HepG2 (cell line): Measurements from ENCODE around the gene MFN2. TPM values are rescaled to one million over a fixed set of nuclear protein-coding genes. Genes with fewer than 3 reads are reported as not detected.

Source experiments
- ATAC-seq: fragments of 200-7000 bp; cut with Tn5 transposase; 3 replicates; pipeline ENCODE4 v1.9.1; 2020; ENCODE audit warnings: mild to moderate bottlenecking, moderate library complexity
- BruUV-seq: library from RNA; stranded (reverse); fragments of 400-500 nt; replicated peaks from 2 replicates; lab custom pipeline; 2021; lab: Mats Ljungman, UMichigan
- CTCF ChIA-PET: fragments of 300-600 bp; formaldehyde crosslinking; extraction: SDS; loops from one replicate; lab custom pipeline; 2021; ENCODE audit warnings: low total read pairs, inconsistent platforms, low intra/inter-chr PET ratio; lab: Yijun Ruan, JAX
- POLR2A ChIA-PET: fragments of 350-600 bp; sonication (Branson Sonifier 250); formaldehyde crosslinking; loops from one replicate; lab custom pipeline; 2020; ENCODE audit warnings: antibody characterized with exemption, inconsistent platforms; lab: Yijun Ruan, JAX
- DNase-seq: peaks from one replicate; pipeline ENCODE4 v3.0.0-alpha.2; 2015; ENCODE audit warnings: low spot score
- FAIRE-seq: peaks from 3 replicates; lab custom pipeline; 2011; peaks lifted over from hg19 to GRCh38; lab: Jason Lieb, UNC
- H2AFZ ChIP-seq: one replicate; pipeline ENCODE4 v1.6.1; 2011; ENCODE audit warnings: low read length, inconsistent platforms
- H3K27ac ChIP-seq: fragments of 300-600 bp; 3 replicates; pipeline ENCODE4 v1.8.0; 2011; ENCODE audit warnings: mixed run types, mild to moderate bottlenecking, mixed read lengths, low read length, inconsistent platforms; ENCODE audit not compliant: insufficient read depth; ENCODE audit errors: extremely low read length
- H3K27me3 ChIP-seq, 2 experiments: fragments of 200-600 bp in 1 of 2; 2 replicates in 1 of 2; 3 replicates in 1 of 2; pipeline versions ENCODE4 v1.6.0 to v1.8.0; 2011; ENCODE audit warnings: low read length in 2 of 2, mild to moderate bottlenecking in 2 of 2, moderate library complexity in 2 of 2, inconsistent platforms in 1 of 2; ENCODE audit not compliant: insufficient read depth in 2 of 2, control insufficient read depth in 1 of 2
- H3K36me3 ChIP-seq, 2 experiments: fragments of 200-600 bp in 1 of 2; replicated peaks in 1 of 2; 2 replicates in 1 of 2; 3 replicates in 1 of 2; pipeline versions ENCODE4 v1.5.1 to v1.8.0; 2011; ENCODE audit warnings: low read length in 2 of 2, inconsistent platforms in 1 of 2; ENCODE audit not compliant: insufficient read depth in 2 of 2, control insufficient read depth in 1 of 2
- H3K4me1 ChIP-seq: 2 replicates; pipeline ENCODE4 v1.5.1; 2012; ENCODE audit warnings: low read length, inconsistent platforms; ENCODE audit not compliant: insufficient read depth
- H3K4me2 ChIP-seq: 2 replicates; pipeline ENCODE4 v1.6.0; 2011; ENCODE audit warnings: low read depth, low read length, inconsistent platforms
- H3K4me3 ChIP-seq, 3 experiments: fragments of 200-600 bp in 1 of 3; sonication (generic), shearing (Covaris generic) in 1 of 3; replicated peaks in 1 of 3; 2 replicates each; pipeline ENCODE4 v1.5.1; 2011 to 2016; ENCODE audit warnings: low read length in 3 of 3, inconsistent platforms in 2 of 3, low read depth in 2 of 3, mild to moderate bottlenecking in 2 of 3, control low read depth in 1 of 3, mixed read lengths in 1 of 3; ENCODE audit not compliant: insufficient read depth in 1 of 3
- H3K79me2 ChIP-seq: one replicate; pipeline ENCODE4 v1.6.1; 2011; ENCODE audit warnings: low read length, inconsistent platforms; ENCODE audit not compliant: insufficient read depth
- H3K9ac ChIP-seq: 2 replicates; pipeline ENCODE4 v1.6.0; 2011; ENCODE audit warnings: mild to moderate bottlenecking, low read depth, low read length, inconsistent platforms; ENCODE audit not compliant: insufficient read depth
- H3K9me3 ChIP-seq: 2 replicates; pipeline ENCODE4 v1.5.1; 2012; ENCODE audit warnings: mild to moderate bottlenecking, low read length
- H4K20me1 ChIP-seq: 2 replicates; pipeline ENCODE4 v1.6.0; 2011; ENCODE audit warnings: inconsistent platforms, mild to moderate bottlenecking, low read length, moderate library complexity; ENCODE audit not compliant: insufficient read depth
- CCAR2 ChIP-seq: fragments of 200-400 bp; formaldehyde crosslinking; optimal IDR thresholded peaks from 2 replicates; pipeline ENCODE3; 2018; ENCODE audit warnings: low read depth, mild to moderate bottlenecking, low read length, moderate library complexity
- NR2F6 ChIP-seq, 2 experiments: IDR thresholded peaks; 2 replicates each; pipeline ENCODE4 v1.6.1; 2016; ENCODE audit warnings: antibody characterized with exemption in 1 of 2, mild to moderate bottlenecking in 1 of 2
- ZBTB8A ChIP-seq: sonication (generic); formaldehyde crosslinking; IDR thresholded peaks from 2 replicates; pipeline ENCODE4 v1.4.0; 2020; ENCODE audit warnings: mild to moderate bottlenecking, low read depth, missing genetic modification reagents, borderline replicate concordance
- ZNF382 ChIP-seq: sonication (generic); formaldehyde crosslinking; IDR thresholded peaks from 2 replicates; pipeline ENCODE4 v1.5.0; 2020; ENCODE audit warnings: missing genetic modification reagents, mild to moderate bottlenecking, borderline replicate concordance
- WGBS: methylation state at CpG from one replicate; pipeline ENCODE4 v1.1.6; 2017; ENCODE audit warnings: low lambda C conversion rate; 5-methylcytosine and 5-hydroxymethylcytosine counted together
- in situ Hi-C: cut with HindIII; loops from 2 replicates; pipeline ENCODE4 v1.10.0; 2017; ENCODE audit warnings: low pct_unique_long_range_greater_than_20kb; ENCODE audit not compliant: extremely low pct_ligation_motif_present
- intact Hi-C: fragments of 100-400 bp; cut with micrococcal nuclease; formaldehyde crosslinking; loops from one replicate; pipeline ENCODE4 v1.10.0; 2022; ENCODE audit not compliant: unreplicated experiment
- polyA plus RNA-seq, 8 experiments: library from polyadenylated mRNA; depleted of rRNA in 3 of 8; stranded (reverse) in 7 of 8; unstranded in 1 of 8; fragments of >200 nt; fragmentation: Illumina TruSeq in 4 of 8; extraction: Trizol in 4 of 8; gene quantifications; 2 replicates each; pipeline versions ENCODE4 v1.2.1 to v1.2.3, GENCODE V29; 2011 to 2016; ENCODE audit warnings: low read depth in 4 of 8, missing spikeins in 1 of 8, mixed read lengths in 1 of 8; ENCODE audit not compliant: insufficient read depth in 1 of 8
- total RNA-seq, 5 experiments: library from RNA; depleted of rRNA; stranded (reverse); fragments of >200 nt; fragmentation: Illumina TruSeq; extraction: Trizol; gene quantifications; 2 replicates each; pipeline ENCODE4 v1.2.3, GENCODE V29; 2016; ENCODE audit warnings: low read depth in 1 of 5
- TF ChIP-seq, protein P1 (sequence below): sonication (generic); formaldehyde crosslinking; IDR thresholded peaks from 2 replicates; pipeline ENCODE4 v1.9.0; 2021; ENCODE audit warnings: missing genetic modification reagents, borderline replicate concordance
- TF ChIP-seq, protein P2 (sequence below): sonication (generic); formaldehyde crosslinking; IDR thresholded peaks from 2 replicates; pipeline ENCODE4 v1.5.0; 2020; ENCODE audit warnings: missing genetic modification reagents, mild to moderate bottlenecking, borderline replicate concordance
- TF ChIP-seq, protein P3 (sequence below): conservative IDR thresholded peaks from 2 replicates; pipeline ENCODE4 v1.6.1; 2018; ENCODE audit warnings: missing genetic modification reagents
- TF ChIP-seq, protein P4 (sequence below): sonication (generic); formaldehyde crosslinking; conservative IDR thresholded peaks from 2 replicates; pipeline ENCODE4 v1.8.0; 2022; ENCODE audit warnings: low read depth, missing genetic modification reagents
- TF ChIP-seq, protein P5 (sequence below): sonication (generic); formaldehyde crosslinking; IDR thresholded peaks from 2 replicates; pipeline ENCODE4 v1.4.0; 2020; ENCODE audit warnings: missing genetic modification reagents
- TF ChIP-seq, protein P6 (sequence below): sonication (generic); formaldehyde crosslinking; IDR thresholded peaks from 2 replicates; pipeline ENCODE4 v1.8.0; 2022; ENCODE audit warnings: mild to moderate bottlenecking, missing genetic modification reagents

MFN2 gene
- total and polyA plus RNA-seq, 2 of the 13 experiments (the other 11 are each of a cell fraction or from before 2014, with no cell fraction given): 38.7 to 60.9 TPM

DNA sequence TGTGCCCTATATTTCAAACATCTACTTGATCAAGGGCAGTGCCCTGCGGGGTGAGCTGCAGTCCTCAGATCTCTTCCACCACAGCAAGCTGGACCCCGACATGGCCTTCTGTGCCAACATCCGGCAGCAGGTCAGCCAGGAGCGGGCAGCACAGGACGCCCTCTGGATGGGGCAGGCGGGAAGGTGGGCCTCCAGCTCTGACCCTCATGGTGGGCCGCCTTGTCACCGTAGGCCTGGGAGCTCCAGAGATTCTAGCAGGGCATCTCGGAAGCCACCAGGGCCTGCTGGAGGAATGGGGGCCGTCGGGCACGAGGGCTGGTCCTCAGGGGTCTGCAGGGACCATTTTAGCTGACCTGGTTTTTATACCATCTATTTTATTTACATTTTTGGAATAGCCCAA lies 15.6 kb upstream of the MFN2 start:
- no peak overlapping the region for H3K4me2 ChIP-seq
- no peak overlapping the region for H3K4me3 ChIP-seq
- H3K79me2 ChIP-seq: no peaks in the 10 kb centered on the region
- POLR2A ChIA-PET: no interaction called here
- no peaks in the 10 kb centered on the region for H3K27me3 ChIP-seq
- H3K9ac ChIP-seq: no peak overlapping the region
- DNase-seq (no peak), FAIRE-seq (no peak), ATAC-seq (no peak)
- intact Hi-C loops: no loop called here
- no peaks in the 10 kb centered on the region for H3K9me3 ChIP-seq
- no peaks in the 10 kb centered on the region for H4K20me1 ChIP-seq
- CTCF ChIA-PET: no interaction called here
- H3K36me3 ChIP-seq: peaks cover 27 to 53% of the 10 kb centered on the region in 2 experiments
- H2AFZ ChIP-seq: no peak overlapping the region
- no peak overlapping the region for H3K27ac ChIP-seq
- in situ Hi-C loops: loop anchor here (5.0 to 10.0 kb wide), 2 partner anchors 52 to 130 kb away; no protein-coding TSS in a partner anchor
- BruUV-seq: no TSS peak
- 96% methylated on average over 8 of the region's 12 CpGs for WGBS
- peaks cover 28% of the 10 kb centered on the region for H3K4me1 ChIP-seq
- TF ChIP-seq NR2F6 (IDR thresholded peaks at IDR 0.05) (no peak), NR2F6 (CRISPR knock-in tag; IDR thresholded peaks at IDR 0.05) (no peak), ZBTB8A (no peak), ZNF382 (CRISPR knock-in tag) (no peak), CCAR2 (no peak)
- TF ChIP-seq, protein P1, sequence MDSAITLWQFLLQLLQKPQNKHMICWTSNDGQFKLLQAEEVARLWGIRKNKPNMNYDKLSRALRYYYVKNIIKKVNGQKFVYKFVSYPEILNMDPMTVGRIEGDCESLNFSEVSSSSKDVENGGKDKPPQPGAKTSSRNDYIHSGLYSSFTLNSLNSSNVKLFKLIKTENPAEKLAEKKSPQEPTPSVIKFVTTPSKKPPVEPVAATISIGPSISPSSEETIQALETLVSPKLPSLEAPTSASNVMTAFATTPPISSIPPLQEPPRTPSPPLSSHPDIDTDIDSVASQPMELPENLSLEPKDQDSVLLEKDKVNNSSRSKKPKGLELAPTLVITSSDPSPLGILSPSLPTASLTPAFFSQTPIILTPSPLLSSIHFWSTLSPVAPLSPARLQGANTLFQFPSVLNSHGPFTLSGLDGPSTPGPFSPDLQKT (CRISPR knock-in tag): no peak
- TF ChIP-seq, protein P2, sequence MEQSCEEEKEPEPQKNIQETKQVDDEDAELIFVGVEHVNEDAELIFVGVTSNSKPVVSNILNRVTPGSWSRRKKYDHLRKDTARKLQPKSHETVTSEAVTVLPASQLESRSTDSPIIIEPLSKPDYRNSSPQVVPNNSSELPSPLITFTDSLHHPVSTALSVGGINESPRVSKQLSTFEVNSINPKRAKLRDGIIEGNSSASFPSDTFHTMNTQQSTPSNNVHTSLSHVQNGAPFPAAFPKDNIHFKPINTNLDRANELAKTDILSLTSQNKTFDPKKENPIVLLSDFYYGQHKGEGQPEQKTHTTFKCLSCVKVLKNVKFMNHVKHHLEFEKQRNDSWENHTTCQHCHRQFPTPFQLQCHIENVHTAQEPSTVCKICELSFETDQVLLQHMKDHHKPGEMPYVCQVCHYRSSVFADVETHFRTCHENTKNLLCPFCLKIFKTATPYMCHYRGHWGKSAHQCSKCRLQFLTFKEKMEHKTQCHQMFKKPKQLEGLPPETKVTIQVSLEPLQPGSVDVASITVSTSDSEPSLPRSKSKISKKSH (CRISPR knock-in tag): no peak
- TF ChIP-seq, protein P3, sequence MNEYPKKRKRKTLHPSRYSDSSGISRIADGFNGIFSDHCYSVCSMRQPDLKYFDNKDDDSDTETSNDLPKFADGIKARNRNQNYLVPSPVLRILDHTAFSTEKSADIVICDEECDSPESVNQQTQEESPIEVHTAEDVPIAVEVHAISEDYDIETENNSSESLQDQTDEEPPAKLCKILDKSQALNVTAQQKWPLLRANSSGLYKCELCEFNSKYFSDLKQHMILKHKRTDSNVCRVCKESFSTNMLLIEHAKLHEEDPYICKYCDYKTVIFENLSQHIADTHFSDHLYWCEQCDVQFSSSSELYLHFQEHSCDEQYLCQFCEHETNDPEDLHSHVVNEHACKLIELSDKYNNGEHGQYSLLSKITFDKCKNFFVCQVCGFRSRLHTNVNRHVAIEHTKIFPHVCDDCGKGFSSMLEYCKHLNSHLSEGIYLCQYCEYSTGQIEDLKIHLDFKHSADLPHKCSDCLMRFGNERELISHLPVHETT (CRISPR knock-in tag): no peak
- TF ChIP-seq, protein P4, sequence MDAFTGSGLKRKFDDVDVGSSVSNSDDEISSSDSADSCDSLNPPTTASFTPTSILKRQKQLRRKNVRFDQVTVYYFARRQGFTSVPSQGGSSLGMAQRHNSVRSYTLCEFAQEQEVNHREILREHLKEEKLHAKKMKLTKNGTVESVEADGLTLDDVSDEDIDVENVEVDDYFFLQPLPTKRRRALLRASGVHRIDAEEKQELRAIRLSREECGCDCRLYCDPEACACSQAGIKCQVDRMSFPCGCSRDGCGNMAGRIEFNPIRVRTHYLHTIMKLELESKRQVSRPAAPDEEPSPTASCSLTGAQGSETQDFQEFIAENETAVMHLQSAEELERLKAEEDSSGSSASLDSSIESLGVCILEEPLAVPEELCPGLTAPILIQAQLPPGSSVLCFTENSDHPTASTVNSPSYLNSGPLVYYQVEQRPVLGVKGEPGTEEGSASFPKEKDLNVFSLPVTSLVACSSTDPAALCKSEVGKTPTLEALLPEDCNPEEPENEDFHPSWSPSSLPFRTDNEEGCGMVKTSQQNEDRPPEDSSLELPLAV (CRISPR knock-in tag): no peak
- TF ChIP-seq, protein P5, sequence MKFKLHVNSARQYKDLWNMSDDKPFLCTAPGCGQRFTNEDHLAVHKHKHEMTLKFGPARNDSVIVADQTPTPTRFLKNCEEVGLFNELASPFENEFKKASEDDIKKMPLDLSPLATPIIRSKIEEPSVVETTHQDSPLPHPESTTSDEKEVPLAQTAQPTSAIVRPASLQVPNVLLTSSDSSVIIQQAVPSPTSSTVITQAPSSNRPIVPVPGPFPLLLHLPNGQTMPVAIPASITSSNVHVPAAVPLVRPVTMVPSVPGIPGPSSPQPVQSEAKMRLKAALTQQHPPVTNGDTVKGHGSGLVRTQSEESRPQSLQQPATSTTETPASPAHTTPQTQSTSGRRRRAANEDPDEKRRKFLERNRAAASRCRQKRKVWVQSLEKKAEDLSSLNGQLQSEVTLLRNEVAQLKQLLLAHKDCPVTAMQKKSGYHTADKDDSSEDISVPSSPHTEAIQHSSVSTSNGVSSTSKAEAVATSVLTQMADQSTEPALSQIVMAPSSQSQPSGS (CRISPR knock-in tag): no peak
- TF ChIP-seq, protein P6, sequence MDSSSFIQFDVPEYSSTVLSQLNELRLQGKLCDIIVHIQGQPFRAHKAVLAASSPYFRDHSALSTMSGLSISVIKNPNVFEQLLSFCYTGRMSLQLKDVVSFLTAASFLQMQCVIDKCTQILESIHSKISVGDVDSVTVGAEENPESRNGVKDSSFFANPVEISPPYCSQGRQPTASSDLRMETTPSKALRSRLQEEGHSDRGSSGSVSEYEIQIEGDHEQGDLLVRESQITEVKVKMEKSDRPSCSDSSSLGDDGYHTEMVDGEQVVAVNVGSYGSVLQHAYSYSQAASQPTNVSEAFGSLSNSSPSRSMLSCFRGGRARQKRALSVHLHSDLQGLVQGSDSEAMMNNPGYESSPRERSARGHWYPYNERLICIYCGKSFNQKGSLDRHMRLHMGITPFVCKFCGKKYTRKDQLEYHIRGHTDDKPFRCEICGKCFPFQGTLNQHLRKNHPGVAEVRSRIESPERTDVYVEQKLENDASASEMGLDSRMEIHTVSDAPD (CRISPR knock-in tag): no peak
